ENCODE results near the gene P3H2. TPM values are rescaled to one million over a fixed set of nuclear protein-coding genes. Genes with fewer than 3 reads are reported as not detected.

P3H2 gene
- total and polyA plus RNA-seq, 2 of the 4 experiments (the other 2 are of a cell fraction): 54.7 to 64.3 TPM

DNA sequence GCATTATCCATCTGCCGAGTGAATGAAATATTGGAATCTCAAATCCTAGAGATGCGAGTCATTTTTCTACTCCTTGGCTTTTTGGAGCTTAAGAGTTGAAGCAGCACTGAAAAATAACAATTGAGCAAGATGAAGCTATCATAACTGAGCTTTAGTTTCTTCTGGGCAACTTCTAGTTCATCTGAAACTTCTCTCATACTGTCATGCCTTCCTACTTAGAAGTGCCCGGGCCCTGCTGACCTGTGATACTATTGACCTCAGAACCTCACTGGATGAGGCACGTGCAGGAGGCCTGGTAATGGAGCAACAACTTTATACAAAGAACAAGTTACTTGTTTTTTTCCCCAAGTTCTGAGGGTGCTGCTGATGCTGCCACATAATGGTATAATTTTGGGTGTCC is 48.5 kb upstream of the P3H2 start:
- Histone ChIP-seq H3K4me3 (ENCODE audit: insufficient read depth, low read depth, low read length) (no peak overlapping the region), H2BK20ac (ENCODE audit: low read depth, low read length) (peak overlapping the region; percentile 2; the same call in 1 of the 2 replicates), H3K18ac (ENCODE audit: low read depth, low read length) (peak overlapping the region; percentile 27; the same call in 1 of the 2 replicates), H2AK5ac (ENCODE audit: low read depth, low read length) (no peak overlapping the region), H3K56ac (ENCODE audit: extremely low read depth, insufficient read depth, low read length) (no peak overlapping the region), H4K8ac (ENCODE audit: low read depth in 2 of 2, low read length in 2 of 2) (peak overlapping the region in 1 of 2 experiments; percentile 28; a peak in 1 of 4 replicates), H4K91ac (ENCODE audit: insufficient read depth, low read depth, low read length) (no peak overlapping the region), H3K36me3 (ENCODE audit: control insufficient read depth, insufficient read depth, low read length) (no peaks in the 10 kb centered on the region), H3K9me1 (ENCODE audit: insufficient read depth, low read length) (no peaks in the 10 kb centered on the region), H3K79me1 (ENCODE audit: low read depth in 1 of 2, low read length in 2 of 2) (no peaks in the 10 kb centered on the region), H4K20me1 (ENCODE audit: insufficient read depth, low read length) (no peaks in the 10 kb centered on the region), H3K9me3 (ENCODE audit: control insufficient read depth, insufficient read depth, low read length) (no peaks in the 10 kb centered on the region), H3K4me1 (ENCODE audit: control insufficient read depth, insufficient read depth, low read length) (peaks cover 2% of the 10 kb centered on the region), H3K14ac (replicated peaks; ENCODE audit: low read depth, low read length) (no peak overlapping the region), H2AK9ac (replicated peaks; ENCODE audit: low read depth, low read length, poor library complexity) (no peak overlapping the region), H3K9ac (ENCODE audit: low read depth, low read length) (no peak overlapping the region), H2BK15ac (ENCODE audit: low read depth, low read length) (0 out of 3 replicates have a peak overlapping the region, but pooled peaks have one; percentile 19), H2AFZ (replicated peaks; ENCODE audit: low read length, poor library complexity) (no peak overlapping the region), H2BK5ac (ENCODE audit: low read depth, low read length, poor library complexity, severe bottlenecking) (peak overlapping the region; percentile 8), H4K5ac (ENCODE audit: low read depth, low read length) (peak overlapping the region; percentile 52; the same call in 1 of the 2 replicates), H3K27me3 (ENCODE audit: control insufficient read depth, insufficient read depth, low read length) (no peaks in the 10 kb centered on the region), H3K27ac (ENCODE audit: insufficient read depth, low read length) (no peak overlapping the region), H3K4ac (ENCODE audit: low read depth, low read length) (peak overlapping the region; percentile 33; the same call in 1 of the 2 replicates), H3K23ac (ENCODE audit: low read depth, low read length) (0 out of 2 replicates have a peak overlapping the region, but pooled peaks have one; percentile 1), H2BK120ac (ENCODE audit: low read depth, low read length) (no peak overlapping the region; the same call in 1 of the 2 replicates), H3K4me2 (ENCODE audit: low read depth, low read length) (no peak overlapping the region)
- 20% methylated on average over 1 of the region's 4 CpGs; no CpG with 5 or more reads in 1 of the 2 experiments for WGBS, 2 experiments (ENCODE audit: extremely low coverage in 2 of 2, insufficient read length in 1 of 2)
- TF ChIP-seq MXI1 (IDR thresholded peaks at IDR 0.05; ENCODE audit: borderline replicate concordance, low read depth, low read length) (no peak), SMC3 (IDR thresholded peaks at IDR 0.05; ENCODE audit: low read depth, low read length) (no peak), NFE2L2 (IDR thresholded peaks at IDR 0.05; ENCODE audit: low read depth, low read length) (no peak), BHLHE40 (IDR thresholded peaks at IDR 0.05; ENCODE audit: low read depth, low read length) (peak; percentile 34; the same call in 1 of the 2 replicates), POLR2A (IDR thresholded peaks at IDR 0.05; ENCODE audit: low read depth, low read length) (no peak), RFX5 (IDR thresholded peaks at IDR 0.05; ENCODE audit: low read depth, low read length) (no peak), CEBPB (IDR thresholded peaks at IDR 0.05; ENCODE audit: low read depth, low read length) (no peak), RAD21 (IDR thresholded peaks at IDR 0.05; ENCODE audit: low read length) (no peak)
- TF ChIP-seq, protein P1, sequence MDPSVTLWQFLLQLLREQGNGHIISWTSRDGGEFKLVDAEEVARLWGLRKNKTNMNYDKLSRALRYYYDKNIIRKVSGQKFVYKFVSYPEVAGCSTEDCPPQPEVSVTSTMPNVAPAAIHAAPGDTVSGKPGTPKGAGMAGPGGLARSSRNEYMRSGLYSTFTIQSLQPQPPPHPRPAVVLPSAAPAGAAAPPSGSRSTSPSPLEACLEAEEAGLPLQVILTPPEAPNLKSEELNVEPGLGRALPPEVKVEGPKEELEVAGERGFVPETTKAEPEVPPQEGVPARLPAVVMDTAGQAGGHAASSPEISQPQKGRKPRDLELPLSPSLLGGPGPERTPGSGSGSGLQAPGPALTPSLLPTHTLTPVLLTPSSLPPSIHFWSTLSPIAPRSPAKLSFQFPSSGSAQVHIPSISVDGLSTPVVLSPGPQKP (IDR thresholded peaks at IDR 0.05; ENCODE audit: borderline replicate concordance, low read depth, low read length): no peak
- dilution Hi-C loops (cut with HindIII; ENCODE audit: low sequenced_read_pairs, unreplicated experiment) (no loop called here), in situ Hi-C loops (cut with MboI; ENCODE audit: low sequenced_read_pairs) (no loop called here), intact Hi-C loops (cut with micrococcal nuclease) (no loop called here)
- DNase-seq: peak; percentile 37
- CTCF ChIA-PET: no interaction called here
- ATAC-seq (ENCODE audit: low read depth): peak; percentile 54
- BruUV-seq (replicated peaks): no TSS peak
- POLR2A ChIA-PET (ENCODE audit: unreplicated experiment): no interaction called here

Measured in IMR-90 (cell line).